Renal cortex interstitium (tissue), 11 donors: ENCODE results near the gene NKX6-1. TPM values are rescaled to one million over a fixed set of nuclear protein-coding genes. Genes with fewer than 3 reads are reported as not detected.

ENCODE experiments used
- DNase-seq, 11 donors: peaks; one replicate each; pipeline ENCODE4 v3.0.0-alpha.2; 2013; ENCODE audit warnings: low read depth in 9 of 11, low spot score in 4 of 11; ENCODE audit errors: extremely low read depth in 1 of 11
- polyA plus RNA-seq, 3 donors: library from polyadenylated mRNA; unstranded; fragments of 120-200 nt; gene quantifications; one replicate each; pipeline ENCODE4 v1.2.1, GENCODE V29; 2013; ENCODE audit not compliant: insufficient read length in 3 of 3

The NKX6-1 gene
- polyA plus RNA-seq, 3 donors: 0.13 TPM; not detected in 2

DNA sequence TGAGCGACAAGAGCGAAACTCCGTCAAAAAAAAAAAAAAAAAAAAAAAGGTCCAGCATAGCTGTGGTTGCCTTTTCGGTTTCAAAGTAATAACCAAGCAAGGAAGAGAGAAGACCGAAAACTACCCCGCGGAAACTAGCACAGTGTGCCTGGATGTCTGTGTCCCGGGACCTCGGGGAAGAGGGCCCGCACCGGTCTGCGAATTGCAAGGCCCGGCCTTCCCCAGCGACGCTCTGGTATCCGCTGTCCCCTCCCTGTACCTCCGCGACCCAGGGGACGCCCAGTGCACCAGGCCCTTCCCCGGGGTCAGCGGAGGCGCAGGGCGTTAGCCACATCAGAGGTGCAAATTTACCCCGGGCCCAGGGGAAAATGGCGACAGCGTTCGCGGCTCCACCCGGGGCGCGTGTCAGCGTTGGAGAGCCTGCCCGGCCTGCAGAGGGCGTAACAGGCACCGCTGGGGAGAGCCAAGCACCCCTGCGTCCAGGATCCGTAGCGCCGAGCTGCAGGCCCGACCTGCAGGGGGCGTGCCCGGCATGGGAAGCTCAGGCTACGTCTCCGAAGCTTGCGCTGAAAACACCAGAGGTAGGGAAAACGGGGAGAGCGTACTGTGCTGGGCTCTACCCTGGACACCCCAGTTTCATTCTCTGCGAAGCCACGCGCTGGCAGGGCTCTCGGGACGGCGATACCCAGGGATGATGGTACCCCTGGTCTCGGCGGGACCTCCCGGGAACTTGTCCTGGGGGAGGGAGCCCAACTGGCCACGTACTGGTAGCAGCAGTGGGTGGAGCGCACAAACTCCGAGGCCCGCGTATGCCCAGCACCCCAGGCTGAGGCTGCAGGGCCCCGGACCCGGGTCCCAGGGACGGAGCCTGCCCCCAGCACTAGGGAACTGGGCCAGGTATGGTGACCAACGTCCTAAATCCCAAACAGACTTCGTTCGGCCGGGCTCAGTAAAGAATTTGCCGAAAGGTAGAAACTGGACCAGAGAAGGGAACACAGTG lies 16.2 kb downstream of the NKX6-1 start:
- no peak for DNase-seq

GRCh38 chr4:84481860-84482245 lies 17.2 kb downstream of the NKX6-1 start:
- DNase-seq: no peak

DNA sequence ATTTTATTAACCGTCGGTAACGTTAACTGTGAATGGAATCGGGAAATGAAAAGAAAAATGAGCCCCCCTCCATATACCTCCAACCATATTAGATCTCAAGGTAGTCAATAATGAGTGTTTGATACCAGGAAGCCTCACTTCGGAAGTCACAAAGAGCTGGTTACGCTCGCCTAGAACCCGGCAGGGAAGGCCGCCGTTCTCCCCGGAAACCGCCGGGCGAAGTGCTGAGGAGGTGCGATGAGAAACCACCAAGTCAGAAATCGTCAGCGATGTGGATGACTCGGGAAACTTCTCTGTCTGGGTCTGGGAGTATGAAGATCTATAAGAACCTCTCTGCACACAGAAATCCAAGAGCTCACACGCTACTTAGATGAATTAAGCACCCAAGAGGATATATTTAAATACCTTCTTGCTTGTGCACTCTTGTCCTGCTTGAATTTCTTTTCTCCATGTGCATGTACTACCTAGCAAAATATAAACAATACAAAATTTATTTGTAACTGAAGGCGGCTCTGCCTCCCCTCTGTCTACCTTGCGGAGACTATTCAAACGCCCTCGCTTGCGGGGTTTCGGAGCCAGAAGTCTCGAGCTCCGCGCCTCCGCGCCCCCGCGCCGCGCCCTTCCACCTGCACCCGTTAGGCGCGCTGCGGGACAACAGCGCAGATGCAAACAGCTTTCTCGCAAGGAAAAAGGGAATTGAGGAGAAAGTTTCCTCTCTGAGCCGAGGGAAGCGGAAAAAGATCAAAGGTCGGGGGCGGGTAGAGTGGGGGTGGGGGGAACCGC lies 17.8 kb downstream of the NKX6-1 start:
- DNase-seq: no peak

- DNase-seq: no peak
Observed at GRCh38 chr4:84480082-84480481, 19.0 kb downstream of the NKX6-1 start.

DNA sequence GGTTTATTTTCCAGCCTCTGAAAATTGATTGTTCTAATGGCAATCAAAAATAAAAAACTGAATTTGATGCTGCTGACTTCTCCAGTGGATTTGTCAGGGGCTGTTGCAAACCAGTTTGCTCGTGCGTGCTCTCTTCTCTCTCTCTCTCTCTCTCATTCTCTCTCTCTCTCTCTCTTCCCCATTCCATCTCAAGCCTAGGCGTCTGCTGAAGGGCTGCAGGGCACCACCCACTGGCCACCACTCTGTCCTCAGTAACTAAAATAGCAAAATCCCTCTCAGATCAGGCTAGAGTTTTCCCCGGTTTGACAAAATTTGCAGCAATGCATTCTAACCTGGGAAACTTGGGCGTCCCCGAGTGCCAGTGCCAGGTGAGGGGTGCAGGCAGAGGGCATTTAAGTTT lies 19.4 kb downstream of the NKX6-1 start:
- no peak for DNase-seq

DNA sequence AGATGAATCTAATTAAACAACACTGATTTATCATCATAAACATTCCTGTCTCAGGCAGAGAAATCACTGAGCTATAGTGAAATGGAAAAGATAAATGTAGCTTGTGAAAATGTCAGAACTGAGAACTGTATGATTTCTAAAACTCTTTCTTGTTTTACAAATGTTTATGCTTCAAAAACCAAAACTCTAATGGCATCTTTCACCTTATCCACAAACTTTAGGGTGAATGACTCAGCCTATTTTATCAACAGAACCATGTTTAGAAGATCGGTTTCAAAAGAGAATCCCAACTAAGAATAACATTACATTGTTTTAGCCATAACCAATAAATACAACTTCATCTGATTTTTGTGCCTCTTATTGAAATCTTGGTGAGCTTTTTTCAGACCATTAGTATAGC lies 21.4 kb downstream of the NKX6-1 start:
- DNase-seq: no peak

- DNase-seq: no peak
Observed at GRCh38 chr4:84474107-84474506, 25.0 kb downstream of the NKX6-1 start.

DNA sequence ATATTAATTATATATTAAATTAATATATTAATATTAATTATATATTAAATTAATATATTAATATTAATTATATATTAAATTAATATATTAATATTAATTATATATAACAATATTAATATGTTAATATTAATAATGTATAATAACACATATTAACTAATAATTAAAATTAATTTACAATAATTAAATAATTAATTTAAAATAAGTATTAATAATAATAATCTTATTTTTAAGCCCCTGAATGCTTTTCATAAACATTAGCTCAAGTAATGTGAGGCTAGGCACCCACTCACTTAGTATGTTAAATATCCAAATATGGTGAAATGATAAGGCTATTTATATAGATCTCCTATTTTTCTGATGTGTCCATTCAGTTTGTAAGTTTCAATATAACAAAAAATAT lies 26.9 kb downstream of the NKX6-1 start:
- DNase-seq: no peak

DNA sequence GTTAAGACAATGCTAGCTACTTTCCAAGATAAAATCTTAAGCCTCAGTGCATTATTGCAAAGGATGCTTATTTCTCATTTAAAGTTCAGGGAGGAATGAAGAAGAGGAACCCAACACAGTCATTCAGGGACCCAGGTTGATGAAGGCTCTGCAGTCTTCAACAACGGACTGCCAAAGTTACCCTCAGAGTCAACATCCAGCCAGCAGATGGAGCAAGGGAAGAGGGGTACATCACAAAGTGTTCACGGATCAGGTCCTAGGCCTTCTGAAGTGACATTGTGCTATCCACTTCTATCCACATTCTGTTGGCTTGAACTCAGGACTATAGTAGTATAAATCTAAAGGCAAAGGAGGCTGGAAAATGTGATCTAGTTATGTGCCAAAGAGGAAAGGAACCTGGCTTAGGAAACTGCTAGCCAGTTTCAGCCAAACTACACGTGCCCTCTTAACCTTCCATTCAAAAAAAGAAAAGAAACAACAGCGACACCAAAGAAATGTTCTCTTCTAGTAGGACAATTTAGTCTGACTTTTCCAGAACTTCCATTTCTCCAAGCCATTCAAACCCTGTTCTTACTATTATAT lies 28.8 kb downstream of the NKX6-1 start:
- no peak for DNase-seq

DNA sequence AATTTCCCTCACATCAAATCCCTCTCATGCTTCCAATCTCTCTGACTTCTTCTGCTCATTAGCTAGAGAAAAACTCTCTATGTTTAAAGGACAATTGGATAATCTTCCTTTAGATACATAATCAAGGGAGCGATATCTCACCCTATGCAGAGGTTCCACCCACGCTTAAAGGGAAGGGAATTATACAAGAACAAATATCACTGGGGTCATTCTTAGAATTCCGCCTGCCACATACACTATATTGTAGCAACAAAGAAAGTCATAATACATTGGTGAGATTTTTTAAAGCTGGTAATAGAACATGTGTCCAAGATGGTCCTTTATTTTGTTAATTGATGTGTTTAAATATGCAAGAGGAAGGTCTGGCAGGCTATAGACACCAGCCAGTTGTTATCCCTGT lies 31.5 kb downstream of the NKX6-1 start:
- DNase-seq: no peak

GRCh38 chr4:84459783-84460182 lies 39.3 kb downstream of the NKX6-1 start:
- DNase-seq: no peak

DNA sequence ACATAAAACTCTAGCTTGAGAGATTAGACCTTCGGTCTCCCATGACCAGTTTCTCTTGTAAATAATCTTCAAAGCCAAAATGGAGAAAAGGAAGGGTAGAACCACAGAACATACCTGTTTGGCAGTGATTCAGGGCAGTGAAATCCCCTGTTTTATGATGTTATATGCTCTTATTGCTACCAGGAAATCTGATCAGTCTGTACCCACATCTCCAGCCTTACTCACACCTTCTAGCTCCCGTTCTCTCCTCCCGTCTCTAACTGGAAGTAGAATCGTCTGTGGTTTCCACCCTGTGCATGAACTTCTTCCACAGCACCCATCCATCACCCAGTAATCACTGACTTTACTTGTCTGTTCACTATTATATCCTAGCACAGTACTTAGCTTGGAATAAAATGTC lies 42.9 kb downstream of the NKX6-1 start:
- DNase-seq: no peak

DNA sequence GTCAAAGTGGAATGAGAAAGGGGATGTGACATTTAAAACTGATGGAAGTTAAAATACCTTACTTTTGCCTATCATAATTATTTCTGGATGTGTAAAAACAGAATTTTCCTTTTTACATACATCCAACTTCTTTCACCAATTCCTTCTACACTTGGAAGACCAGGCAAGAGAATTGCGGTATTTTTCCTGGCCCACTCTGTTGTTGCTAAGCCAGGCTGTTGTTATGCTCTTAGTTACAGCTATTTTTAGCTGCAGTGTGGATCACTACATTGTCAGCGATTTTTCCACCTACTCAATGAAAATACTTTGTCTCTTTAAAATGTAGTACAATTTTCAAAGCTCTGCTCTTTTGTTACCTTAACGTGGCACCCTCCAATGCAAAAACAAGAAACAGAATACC lies 43.4 kb downstream of the NKX6-1 start:
- DNase-seq: no peak

DNA sequence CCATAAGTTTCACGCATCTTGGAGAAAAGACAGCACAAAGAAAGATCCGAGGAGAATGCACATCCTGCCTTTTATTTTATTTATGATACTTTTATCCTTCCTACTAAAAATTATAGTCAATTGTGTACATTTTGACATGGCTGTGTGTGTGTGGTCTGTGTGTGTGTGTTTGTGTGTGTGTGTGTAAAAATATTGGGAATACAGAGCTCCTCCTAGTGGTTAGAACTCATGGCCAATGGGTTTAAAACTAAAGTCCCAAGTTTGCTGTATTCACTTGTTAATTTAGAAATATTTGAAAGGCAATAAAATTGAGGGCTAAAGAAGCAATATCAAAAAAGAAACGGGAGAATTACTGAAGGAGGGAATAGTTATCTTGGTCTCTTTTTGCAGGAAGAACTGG lies 47.5 kb downstream of the NKX6-1 start:
- no peak for DNase-seq

DNA sequence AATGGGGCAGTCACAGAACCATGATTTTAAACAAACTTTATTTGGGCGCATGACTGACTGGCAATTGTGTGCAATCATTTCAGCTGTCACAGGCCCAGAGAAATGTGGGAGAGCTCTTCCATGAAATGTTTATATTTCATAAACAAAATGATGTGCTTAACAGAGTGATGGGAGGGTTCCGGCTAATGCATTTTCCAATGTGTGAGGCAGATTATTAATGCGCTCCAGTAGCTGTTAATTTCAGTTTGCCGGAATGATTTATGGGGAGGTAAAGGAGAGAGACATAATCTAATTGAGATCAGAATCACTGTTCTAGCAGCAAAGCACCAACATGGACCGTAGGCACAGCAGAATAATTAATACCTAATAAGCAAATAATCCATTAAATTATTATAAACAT lies 55.6 kb downstream of the NKX6-1 start:
- DNase-seq: peak in 1 of 11 donors; percentile 18

GRCh38 chr4:84442778-84443177 lies 56.3 kb downstream of the NKX6-1 start:
- DNase-seq: no peak
